ENCODE results near the gene SPATA25.

SPATA25 gene

DNA sequence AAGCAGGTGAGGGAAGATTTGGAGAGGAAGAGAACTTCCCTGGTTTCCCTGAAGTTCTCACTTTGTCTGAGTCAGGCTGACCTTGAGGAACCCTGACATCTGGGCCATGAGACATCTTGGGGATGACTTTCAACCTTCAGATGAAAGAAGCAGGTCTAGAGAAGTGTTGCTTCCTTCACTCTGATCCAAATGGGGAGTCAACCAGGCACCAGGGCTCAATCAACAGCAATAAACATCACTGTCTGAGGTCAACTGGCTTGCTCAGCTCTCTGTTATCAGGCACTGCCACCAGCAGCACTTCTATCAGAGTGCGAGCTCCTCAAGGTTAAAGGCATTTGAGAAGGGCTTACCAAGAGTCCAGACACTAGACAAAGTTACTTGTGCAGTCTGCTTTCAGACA is 36.5 kb downstream of the SPATA25 start:
- H3K9me3 ChIP-seq (ENCODE audit: control insufficient read depth in 1 of 2, low read length in 2 of 2), result no peaks in the 10 kb centered on the region
- H3K36me3 ChIP-seq (ENCODE audit: control insufficient read depth in 1 of 2, insufficient read depth in 2 of 2, low read length in 2 of 2), result peaks cover 14 to 33% of the 10 kb centered on the region in 2 donors
- peaks cover 10 to 11% of the 10 kb centered on the region in 2 donors for H3K4me1 ChIP-seq (ENCODE audit: control insufficient read depth in 1 of 2, insufficient read depth in 2 of 2, low read length in 2 of 2)
- H3K27me3 ChIP-seq (ENCODE audit: control insufficient read depth in 1 of 2, insufficient read depth in 2 of 2, low read length in 2 of 2), result no peaks in the 10 kb centered on the region
- H3K4me3 ChIP-seq (ENCODE audit: low read depth in 1 of 2, low read length in 2 of 2), result no peak overlapping the region
- H3K27ac ChIP-seq (ENCODE audit: low read depth, low read length), result no peak overlapping the region
- no peak overlapping the region for H3K9ac ChIP-seq (ENCODE audit: low read depth in 1 of 2, low read length in 2 of 2)

DNA sequence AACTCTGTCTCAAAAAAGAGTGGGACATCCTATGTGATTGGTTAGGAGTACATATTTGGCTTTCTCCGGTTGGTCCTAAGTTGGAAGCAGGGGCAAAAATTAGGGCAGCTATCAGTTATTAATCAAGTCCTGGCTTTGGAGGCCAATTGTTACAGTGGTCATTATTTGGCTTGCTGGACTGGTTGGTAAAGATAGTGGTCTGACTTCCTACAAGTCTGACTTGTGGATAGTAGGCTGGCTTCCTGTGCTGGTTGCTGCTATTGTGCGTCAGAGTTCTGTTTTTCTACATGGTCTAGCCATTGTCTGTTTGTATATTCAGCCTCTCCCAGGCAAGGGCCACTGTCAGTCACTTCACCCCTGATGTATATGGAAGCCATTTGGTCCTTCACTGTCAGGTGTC is 37.2 kb downstream of the SPATA25 start:
- Histone ChIP-seq H3K27me3 (ENCODE audit: control insufficient read depth in 1 of 2, insufficient read depth in 2 of 2, low read length in 2 of 2) (no peaks in the 10 kb centered on the region), H3K36me3 (ENCODE audit: control insufficient read depth in 1 of 2, insufficient read depth in 2 of 2, low read length in 2 of 2) (peaks cover 14 to 39% of the 10 kb centered on the region in 2 donors), H3K4me3 (ENCODE audit: low read depth in 1 of 2, low read length in 2 of 2) (no peak overlapping the region), H3K4me1 (ENCODE audit: control insufficient read depth in 1 of 2, insufficient read depth in 2 of 2, low read length in 2 of 2) (peaks cover 7 to 8% of the 10 kb centered on the region in 2 donors), H3K27ac (ENCODE audit: low read depth, low read length) (no peak overlapping the region), H3K9ac (ENCODE audit: low read depth in 1 of 2, low read length in 2 of 2) (no peak overlapping the region), H3K9me3 (ENCODE audit: control insufficient read depth in 1 of 2, low read length in 2 of 2) (no peaks in the 10 kb centered on the region)

DNA sequence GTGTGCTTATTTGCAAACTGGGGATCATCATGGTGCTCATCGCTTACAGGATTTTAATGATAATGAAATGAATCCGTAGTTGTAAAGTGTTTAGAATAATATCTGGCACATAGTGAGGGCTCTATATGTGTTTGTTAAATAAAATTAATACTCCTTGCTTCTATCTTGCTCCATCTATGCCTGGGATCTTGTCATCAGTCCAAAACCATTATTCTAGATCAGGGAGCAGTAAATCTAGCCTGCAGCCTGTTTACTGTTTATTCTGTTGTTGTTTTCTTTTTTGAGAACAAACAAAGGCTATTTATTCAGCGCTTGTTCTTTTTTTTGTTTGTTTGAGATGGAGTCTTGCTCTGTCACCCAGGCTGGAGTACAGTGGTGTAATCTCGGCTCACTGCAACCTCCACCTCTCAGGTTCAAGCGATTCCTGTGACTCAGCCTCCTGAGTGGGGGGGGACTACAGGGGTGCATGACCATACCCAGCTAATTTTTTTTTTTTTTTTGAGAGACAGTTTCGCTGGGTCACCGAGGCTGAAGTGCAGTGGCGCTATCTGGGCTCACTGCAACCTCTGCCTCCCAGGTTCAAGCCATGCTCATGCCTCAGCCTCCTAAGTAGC is 38.3 kb downstream of the SPATA25 start:
- H3K27ac ChIP-seq (ENCODE audit: low read depth, low read length), result no peak overlapping the region
- H3K36me3 ChIP-seq (ENCODE audit: control insufficient read depth in 1 of 2, insufficient read depth in 2 of 2, low read length in 2 of 2), result peaks cover 24 to 46% of the 10 kb centered on the region in 2 donors

DNA sequence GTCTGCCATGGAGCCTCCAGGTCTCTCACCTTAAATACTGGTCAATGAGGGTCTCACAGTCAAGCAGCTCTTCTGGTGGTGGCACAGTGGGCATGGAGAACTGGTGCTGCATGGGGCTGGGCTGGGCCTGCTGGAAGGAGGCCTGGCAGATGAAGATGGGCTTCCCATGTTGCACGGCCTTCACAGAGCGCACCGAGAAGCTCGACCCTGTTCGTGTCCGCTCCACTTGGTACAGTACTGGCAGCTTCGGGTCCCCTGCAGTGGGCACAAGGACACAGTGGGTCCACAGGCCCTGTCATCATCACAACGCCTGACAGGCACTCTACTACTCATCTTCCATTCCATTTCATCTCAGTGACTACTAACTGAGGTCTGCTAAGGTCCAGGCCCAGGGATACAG is 39.0 kb downstream of the SPATA25 start:
- H3K4me3 ChIP-seq (ENCODE audit: low read depth in 1 of 2, low read length in 2 of 2), result no peak overlapping the region
- no peak overlapping the region for H3K27ac ChIP-seq (ENCODE audit: low read depth, low read length)
- H3K36me3 ChIP-seq (ENCODE audit: control insufficient read depth in 1 of 2, insufficient read depth in 2 of 2, low read length in 2 of 2), result peaks cover 28 to 52% of the 10 kb centered on the region in 2 donors
- H3K9ac ChIP-seq (ENCODE audit: low read depth in 1 of 2, low read length in 2 of 2), result no peak overlapping the region
- no peaks in the 10 kb centered on the region for H3K9me3 ChIP-seq (ENCODE audit: control insufficient read depth in 1 of 2, low read length in 2 of 2)
- peaks cover 0 to 2% of the 10 kb centered on the region in 2 donors for H3K4me1 ChIP-seq (ENCODE audit: control insufficient read depth in 1 of 2, insufficient read depth in 2 of 2, low read length in 2 of 2)
- no peaks in the 10 kb centered on the region for H3K27me3 ChIP-seq (ENCODE audit: control insufficient read depth in 1 of 2, insufficient read depth in 2 of 2, low read length in 2 of 2)

More for the DNA sequence above, 38.3 kb downstream of the SPATA25 start:
- Histone ChIP-seq H3K4me1 (ENCODE audit: control insufficient read depth in 1 of 2, insufficient read depth in 2 of 2, low read length in 2 of 2) (no peaks in the 10 kb centered on the region), H3K9ac (ENCODE audit: low read depth in 1 of 2, low read length in 2 of 2) (no peak overlapping the region), H3K9me3 (ENCODE audit: control insufficient read depth in 1 of 2, low read length in 2 of 2) (no peaks in the 10 kb centered on the region), H3K4me3 (ENCODE audit: low read depth in 1 of 2, low read length in 2 of 2) (no peak overlapping the region), H3K27me3 (ENCODE audit: control insufficient read depth in 1 of 2, insufficient read depth in 2 of 2, low read length in 2 of 2) (no peaks in the 10 kb centered on the region)

DNA sequence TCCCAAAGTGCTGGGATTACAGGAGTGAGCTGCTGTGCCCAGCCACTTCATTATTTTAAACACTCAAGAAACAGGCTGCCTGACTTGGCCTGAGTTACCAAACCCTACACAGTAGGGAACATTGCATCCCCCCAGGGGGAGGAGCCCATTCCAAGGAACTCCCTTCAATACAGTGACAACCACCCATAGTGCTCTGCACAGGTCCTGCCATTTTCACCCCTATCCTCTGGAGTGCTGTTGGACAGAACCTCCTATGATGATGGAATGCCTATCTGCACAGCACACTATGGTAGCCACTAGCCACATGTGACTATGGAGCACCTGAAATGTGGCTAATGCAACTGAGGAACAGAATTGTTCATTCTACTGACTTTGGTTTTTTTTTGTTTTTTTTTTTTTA is 42.0 kb downstream of the SPATA25 start:
- H3K9me3 ChIP-seq (ENCODE audit: control insufficient read depth in 1 of 2, low read length in 2 of 2), result no peaks in the 10 kb centered on the region
- no peaks in the 10 kb centered on the region for H3K27me3 ChIP-seq (ENCODE audit: control insufficient read depth in 1 of 2, insufficient read depth in 2 of 2, low read length in 2 of 2)
- H3K4me1 ChIP-seq (ENCODE audit: control insufficient read depth in 1 of 2, insufficient read depth in 2 of 2, low read length in 2 of 2), result peaks cover 0 to 12% of the 10 kb centered on the region in 2 donors
- H3K9ac ChIP-seq (ENCODE audit: low read depth in 1 of 2, low read length in 2 of 2), result no peak overlapping the region
- H3K4me3 ChIP-seq (ENCODE audit: low read depth in 1 of 2, low read length in 2 of 2), result no peak overlapping the region
- peaks cover 42 to 73% of the 10 kb centered on the region in 2 donors for H3K36me3 ChIP-seq (ENCODE audit: control insufficient read depth in 1 of 2, insufficient read depth in 2 of 2, low read length in 2 of 2)
- no peak overlapping the region for H3K27ac ChIP-seq (ENCODE audit: low read depth, low read length)

DNA sequence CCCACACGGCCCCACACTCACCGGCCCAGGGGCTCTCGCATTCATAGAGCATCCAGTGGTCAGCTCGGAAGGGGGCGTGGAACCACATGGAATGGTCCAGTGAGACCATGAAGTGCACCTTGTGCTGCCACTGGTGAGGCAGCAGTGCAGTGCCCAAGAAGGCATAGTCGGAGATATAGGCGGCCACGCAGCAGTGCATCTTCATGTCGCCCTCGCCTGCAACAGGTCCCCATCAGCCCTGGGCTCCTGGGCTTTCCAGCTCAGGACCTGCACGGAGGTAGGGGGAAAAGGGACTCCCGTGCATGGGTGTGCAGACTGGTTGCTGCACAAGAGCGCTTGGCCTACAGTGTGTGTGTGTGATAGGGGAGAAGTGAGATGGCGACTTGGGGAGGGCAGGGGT is 43.9 kb downstream of the SPATA25 start:
- no peaks in the 10 kb centered on the region for H3K27me3 ChIP-seq (ENCODE audit: control insufficient read depth in 1 of 2, insufficient read depth in 2 of 2, low read length in 2 of 2)
- H3K9ac ChIP-seq (ENCODE audit: low read depth in 1 of 2, low read length in 2 of 2), result no peak overlapping the region
- no peak overlapping the region for H3K27ac ChIP-seq (ENCODE audit: low read depth, low read length)
- peaks cover 0 to 12% of the 10 kb centered on the region in 2 donors for H3K4me1 ChIP-seq (ENCODE audit: control insufficient read depth in 1 of 2, insufficient read depth in 2 of 2, low read length in 2 of 2)
- no peaks in the 10 kb centered on the region for H3K9me3 ChIP-seq (ENCODE audit: control insufficient read depth in 1 of 2, low read length in 2 of 2)
- peaks cover 42 to 69% of the 10 kb centered on the region in 2 donors for H3K36me3 ChIP-seq (ENCODE audit: control insufficient read depth in 1 of 2, insufficient read depth in 2 of 2, low read length in 2 of 2)
- H3K4me3 ChIP-seq (ENCODE audit: low read depth in 1 of 2, low read length in 2 of 2), result no peak overlapping the region

DNA sequence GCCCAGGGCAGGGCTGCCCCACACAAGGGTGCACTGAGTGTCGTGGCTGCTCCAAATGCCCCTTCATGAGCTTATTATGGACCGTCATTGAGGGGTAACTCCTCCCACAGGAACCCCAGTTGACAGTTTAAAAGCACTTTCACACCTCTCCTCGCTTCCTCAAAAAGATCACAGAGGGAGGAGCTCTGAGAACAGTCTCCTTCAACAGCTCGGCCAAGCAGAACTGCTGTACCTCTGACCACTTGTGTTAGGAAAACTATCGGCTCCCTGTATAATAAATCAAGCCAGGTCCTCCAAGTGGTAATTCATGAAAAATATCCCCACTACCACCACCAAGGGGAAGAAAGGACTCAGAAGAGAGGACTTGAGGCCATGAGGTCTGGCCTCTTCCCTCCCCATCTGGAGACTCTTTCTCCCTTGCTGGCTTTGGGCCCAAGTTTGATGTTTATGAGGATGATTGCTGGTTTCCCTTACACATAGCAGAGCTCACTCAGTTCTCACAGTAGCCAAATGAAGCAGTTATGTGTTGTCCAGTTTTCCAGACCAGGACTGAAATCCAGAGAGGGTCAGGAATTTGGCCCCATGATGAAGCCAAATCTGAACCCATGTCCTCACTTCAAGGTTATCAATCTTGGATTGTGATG is 45.1 kb downstream of the SPATA25 start:
- H3K27ac ChIP-seq (ENCODE audit: low read depth, low read length), result no peak overlapping the region
- H3K4me1 ChIP-seq (ENCODE audit: control insufficient read depth in 1 of 2, insufficient read depth in 2 of 2, low read length in 2 of 2), result peaks cover 0 to 12% of the 10 kb centered on the region in 2 donors
- peaks cover 38 to 66% of the 10 kb centered on the region in 2 donors for H3K36me3 ChIP-seq (ENCODE audit: control insufficient read depth in 1 of 2, insufficient read depth in 2 of 2, low read length in 2 of 2)
- no peak overlapping the region for H3K4me3 ChIP-seq (ENCODE audit: low read depth in 1 of 2, low read length in 2 of 2)
- H3K9ac ChIP-seq (ENCODE audit: low read depth in 1 of 2, low read length in 2 of 2), result no peak overlapping the region
- H3K27me3 ChIP-seq (ENCODE audit: control insufficient read depth in 1 of 2, insufficient read depth in 2 of 2, low read length in 2 of 2), result no peaks in the 10 kb centered on the region
- no peaks in the 10 kb centered on the region for H3K9me3 ChIP-seq (ENCODE audit: control insufficient read depth in 1 of 2, low read length in 2 of 2)

DNA sequence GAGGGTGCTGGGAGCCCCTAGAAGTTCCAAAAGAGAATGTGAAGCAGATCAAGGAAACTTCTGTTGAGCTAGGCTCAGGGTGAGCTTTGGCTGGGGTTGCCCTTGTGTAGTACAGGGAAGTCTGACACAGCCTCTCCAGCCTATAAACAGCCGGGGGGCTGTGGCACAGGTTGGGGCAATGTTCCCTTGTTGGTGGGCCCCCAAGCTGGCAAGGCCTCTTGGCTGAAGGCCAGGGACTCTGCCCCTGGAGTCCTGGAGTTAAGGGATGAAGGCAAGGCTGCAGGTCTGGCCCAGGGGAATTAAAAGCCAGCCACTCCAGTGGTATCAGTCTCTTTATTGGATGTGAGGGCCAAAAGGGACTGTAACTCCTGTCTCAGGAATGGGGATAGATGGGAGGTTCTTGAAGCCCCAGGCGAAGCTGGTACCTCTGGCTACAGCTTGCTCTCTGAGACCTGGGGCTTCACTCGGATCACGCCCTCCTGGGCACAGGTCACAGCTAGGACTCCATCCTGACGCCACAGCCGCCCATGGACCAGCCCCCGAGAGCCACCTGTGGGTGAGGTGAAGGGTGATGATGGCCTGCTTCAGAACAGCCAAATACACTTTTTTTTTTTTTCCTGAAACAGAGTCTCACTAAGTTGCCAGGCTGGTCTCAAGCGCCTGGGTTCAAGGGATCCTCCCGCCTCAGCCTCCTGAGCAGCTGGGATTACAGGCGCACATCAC is 45.9 kb downstream of the SPATA25 start:
- Histone ChIP-seq H3K27ac (ENCODE audit: low read depth, low read length) (no peak overlapping the region), H3K27me3 (ENCODE audit: control insufficient read depth in 1 of 2, insufficient read depth in 2 of 2, low read length in 2 of 2) (no peaks in the 10 kb centered on the region), H3K9ac (ENCODE audit: low read depth in 1 of 2, low read length in 2 of 2) (no peak overlapping the region), H3K9me3 (ENCODE audit: control insufficient read depth in 1 of 2, low read length in 2 of 2) (no peaks in the 10 kb centered on the region), H3K4me3 (ENCODE audit: low read depth in 1 of 2, low read length in 2 of 2) (no peak overlapping the region), H3K4me1 (ENCODE audit: control insufficient read depth in 1 of 2, insufficient read depth in 2 of 2, low read length in 2 of 2) (peaks cover 0 to 16% of the 10 kb centered on the region in 2 donors), H3K36me3 (ENCODE audit: control insufficient read depth in 1 of 2, insufficient read depth in 2 of 2, low read length in 2 of 2) (peaks cover 38 to 62% of the 10 kb centered on the region in 2 donors)

DNA sequence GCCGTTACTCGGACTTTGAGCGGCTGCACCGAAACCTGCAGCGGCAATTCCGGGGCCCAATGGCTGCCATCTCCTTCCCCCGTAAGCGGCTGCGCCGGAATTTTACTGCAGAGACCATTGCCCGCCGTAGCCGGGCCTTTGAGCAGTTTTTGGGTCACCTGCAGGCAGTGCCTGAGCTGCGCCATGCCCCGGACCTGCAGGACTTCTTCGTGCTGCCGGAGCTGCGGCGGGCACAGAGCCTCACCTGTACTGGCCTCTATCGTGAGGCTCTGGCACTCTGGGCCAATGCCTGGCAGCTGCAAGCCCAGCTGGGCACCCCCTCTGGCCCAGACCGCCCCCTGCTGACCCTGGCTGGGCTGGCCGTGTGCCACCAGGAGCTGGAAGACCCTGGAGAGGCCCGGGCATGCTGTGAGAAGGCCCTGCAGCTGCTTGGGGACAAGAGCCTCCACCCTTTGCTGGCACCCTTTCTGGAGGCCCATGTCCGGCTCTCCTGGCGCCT is 46.7 kb downstream of the SPATA25 start:
- no peak overlapping the region for H3K9ac ChIP-seq (ENCODE audit: low read depth in 1 of 2, low read length in 2 of 2)
- peaks cover 2 to 16% of the 10 kb centered on the region in 2 donors for H3K4me1 ChIP-seq (ENCODE audit: control insufficient read depth in 1 of 2, insufficient read depth in 2 of 2, low read length in 2 of 2)
- H3K36me3 ChIP-seq (ENCODE audit: control insufficient read depth in 1 of 2, insufficient read depth in 2 of 2, low read length in 2 of 2), result peaks cover 38 to 54% of the 10 kb centered on the region in 2 donors
- no peaks in the 10 kb centered on the region for H3K27me3 ChIP-seq (ENCODE audit: control insufficient read depth in 1 of 2, insufficient read depth in 2 of 2, low read length in 2 of 2)
- no peak overlapping the region for H3K4me3 ChIP-seq (ENCODE audit: low read depth in 1 of 2, low read length in 2 of 2)
- H3K27ac ChIP-seq (ENCODE audit: low read depth, low read length), result no peak overlapping the region
- no peaks in the 10 kb centered on the region for H3K9me3 ChIP-seq (ENCODE audit: control insufficient read depth in 1 of 2, low read length in 2 of 2)

DNA sequence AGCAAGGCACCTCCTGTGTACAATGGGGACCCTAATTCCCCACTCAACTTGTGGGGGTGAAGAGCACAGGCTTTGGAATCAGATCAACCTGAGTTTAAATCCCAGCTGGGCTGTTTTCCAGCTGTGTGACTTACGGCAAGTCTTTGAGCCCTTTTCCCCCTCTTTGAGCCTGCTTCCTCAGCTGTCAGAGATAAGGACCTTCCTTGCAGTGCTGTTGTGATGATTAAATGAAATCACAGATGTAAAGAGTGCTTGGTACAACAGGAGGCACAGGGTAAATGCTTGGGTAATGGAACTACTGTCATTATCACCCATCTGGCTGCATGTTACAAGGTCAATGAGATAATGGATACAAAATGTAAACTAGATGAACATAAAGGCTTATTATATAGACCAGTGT is 50.6 kb downstream of the SPATA25 start:
- no peak overlapping the region for H3K4me3 ChIP-seq (ENCODE audit: low read depth in 1 of 2, low read length in 2 of 2)
- no peak overlapping the region for H3K9ac ChIP-seq (ENCODE audit: low read depth in 1 of 2, low read length in 2 of 2)
- peaks cover 28% of the 10 kb centered on the region in 2 donors for H3K4me1 ChIP-seq (ENCODE audit: control insufficient read depth in 1 of 2, insufficient read depth in 2 of 2, low read length in 2 of 2)
- H3K27me3 ChIP-seq (ENCODE audit: control insufficient read depth in 1 of 2, insufficient read depth in 2 of 2, low read length in 2 of 2), result no peaks in the 10 kb centered on the region
- no peaks in the 10 kb centered on the region for H3K9me3 ChIP-seq (ENCODE audit: control insufficient read depth in 1 of 2, low read length in 2 of 2)
- H3K27ac ChIP-seq (ENCODE audit: low read depth, low read length), result no peak overlapping the region
- H3K36me3 ChIP-seq (ENCODE audit: control insufficient read depth in 1 of 2, insufficient read depth in 2 of 2, low read length in 2 of 2), result peaks cover 7 to 15% of the 10 kb centered on the region in 2 donors
